B cell (primary cell): ENCODE results near the gene RNF152.

Experiments
- EZH2 ChIP-seq: IDR thresholded peaks from 2 replicates; pipeline ENCODE4 v1.6.1; 2012; ENCODE audit warnings: borderline replicate concordance, low read depth, mild to moderate bottlenecking, moderate library complexity, low read length; ENCODE audit not compliant: insufficient read depth, poor library complexity, severe bottlenecking
- TF ChIP-seq, protein P1 (sequence below): fragments of 200-600 bp; IDR thresholded peaks from one replicate; pipeline ENCODE4 v1.8.0; 2022; ENCODE audit warnings: antibody characterized with exemption, mild to moderate bottlenecking

DNA sequence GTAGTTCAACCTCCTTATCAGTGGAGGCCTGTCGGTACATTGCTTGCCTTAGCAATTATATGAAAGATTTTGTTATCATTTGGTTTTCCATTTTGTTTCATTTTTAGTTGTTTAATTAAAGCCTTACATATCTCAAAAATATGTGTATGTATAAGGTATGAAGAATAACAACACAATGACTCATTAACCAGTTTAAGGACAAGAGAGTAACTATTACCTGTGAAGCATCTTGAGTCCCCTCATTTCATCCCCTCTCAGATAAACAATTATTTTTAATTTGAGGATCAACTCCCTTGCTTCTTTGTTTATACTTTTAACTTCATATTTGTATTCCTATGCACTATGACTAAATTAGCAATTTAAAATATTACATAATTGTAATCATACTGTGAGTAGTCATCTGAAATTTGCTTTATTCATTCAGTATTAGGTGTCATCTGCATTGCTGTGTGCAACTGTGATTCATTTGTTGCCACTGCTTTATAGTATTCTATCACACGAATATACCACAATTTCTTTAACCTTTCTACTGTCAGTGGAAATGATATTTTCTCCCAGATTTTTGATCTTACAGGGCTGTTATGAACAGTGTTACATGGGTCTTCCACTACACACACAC lies 126.4 kb downstream of the RNF152 start:
- TF ChIP-seq, protein P1, sequence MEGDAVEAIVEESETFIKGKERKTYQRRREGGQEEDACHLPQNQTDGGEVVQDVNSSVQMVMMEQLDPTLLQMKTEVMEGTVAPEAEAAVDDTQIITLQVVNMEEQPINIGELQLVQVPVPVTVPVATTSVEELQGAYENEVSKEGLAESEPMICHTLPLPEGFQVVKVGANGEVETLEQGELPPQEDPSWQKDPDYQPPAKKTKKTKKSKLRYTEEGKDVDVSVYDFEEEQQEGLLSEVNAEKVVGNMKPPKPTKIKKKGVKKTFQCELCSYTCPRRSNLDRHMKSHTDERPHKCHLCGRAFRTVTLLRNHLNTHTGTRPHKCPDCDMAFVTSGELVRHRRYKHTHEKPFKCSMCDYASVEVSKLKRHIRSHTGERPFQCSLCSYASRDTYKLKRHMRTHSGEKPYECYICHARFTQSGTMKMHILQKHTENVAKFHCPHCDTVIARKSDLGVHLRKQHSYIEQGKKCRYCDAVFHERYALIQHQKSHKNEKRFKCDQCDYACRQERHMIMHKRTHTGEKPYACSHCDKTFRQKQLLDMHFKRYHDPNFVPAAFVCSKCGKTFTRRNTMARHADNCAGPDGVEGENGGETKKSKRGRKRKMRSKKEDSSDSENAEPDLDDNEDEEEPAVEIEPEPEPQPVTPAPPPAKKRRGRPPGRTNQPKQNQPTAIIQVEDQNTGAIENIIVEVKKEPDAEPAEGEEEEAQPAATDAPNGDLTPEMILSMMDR: no peak
- TF ChIP-seq EZH2: no peak
